Colonic mucosa (tissue), 4 donors: ENCODE measurements around the gene SEC16A. TPM values are rescaled to one million over a fixed set of nuclear protein-coding genes. Genes with fewer than 3 reads are reported as not detected.

Experiments used
- DNase-seq: peaks from one replicate; pipeline ENCODE4 v3.0.0-alpha.2; 2020
- H3K27ac ChIP-seq: fragments of 200-600 bp; one replicate; pipeline ENCODE4 v1.8.0; 2021
- H3K27me3 ChIP-seq: fragments of 200-600 bp; one replicate; pipeline ENCODE4 v1.8.0; 2021
- H3K36me3 ChIP-seq: fragments of 200-600 bp; one replicate; pipeline ENCODE4 v1.8.0; 2021
- H3K4me1 ChIP-seq: fragments of 200-600 bp; one replicate; pipeline ENCODE4 v1.8.0; 2021; ENCODE audit warnings: mild to moderate bottlenecking
- H3K4me3 ChIP-seq: fragments of 200-600 bp; one replicate; pipeline ENCODE4 v1.8.0; 2021
- H3K9ac ChIP-seq, 2 donors: one replicate each; pipeline ENCODE4 v1.7.0; 2013; ENCODE audit warnings: control low read depth in 2 of 2, low read depth in 2 of 2, low read length in 2 of 2
- H3K9me3 ChIP-seq: fragments of 200-600 bp; one replicate; pipeline ENCODE4 v1.8.0; 2021
- intact Hi-C: fragments of 100-400 bp; cut with DNase I; formaldehyde crosslinking; loops from one replicate; pipeline ENCODE4 v1.14.1; 2022
- total RNA-seq, 2 donors: library from RNA; stranded (reverse); fragmentation: NEBNext Ultra II Directional in 1 of 2; extraction: Animal tissue kit (Norgen Biotek cat#: 25700) in 1 of 2; gene quantifications; one replicate each; pipeline ENCODE4 v1.2.1, GENCODE V29; 2021
- TF ChIP-seq, protein P1 (sequence below): fragments of 200-600 bp; IDR thresholded peaks from one replicate; pipeline ENCODE4 v1.8.0; 2022; ENCODE audit warnings: antibody characterized with exemption, mild to moderate bottlenecking
- donor health status: healthy.
- donor health status: DM: no; HTN: no; CAD: no.
- donor health status: DM: no; HTN: no; CAD: no.

SEC16A gene
- total RNA-seq, 2 donors from 2014 or later = 66.2 to 104 TPM

GRCh38 chr9:136395345-136396218 lies 87.3 kb downstream of the SEC16A start:
- H3K27me3 ChIP-seq = no peaks in the 10 kb centered on the region
- no peak for DNase-seq
- H3K9me3 ChIP-seq = no peaks in the 10 kb centered on the region
- H3K9ac ChIP-seq = no peak overlapping the region
- peaks cover 6% of the 10 kb centered on the region for H3K36me3 ChIP-seq
- H3K4me3 ChIP-seq = no peak overlapping the region
- H3K4me1 ChIP-seq = peaks cover 15% of the 10 kb centered on the region
- intact Hi-C loops = no loop called here
- no peak overlapping the region for H3K27ac ChIP-seq
- TF ChIP-seq, protein P1, sequence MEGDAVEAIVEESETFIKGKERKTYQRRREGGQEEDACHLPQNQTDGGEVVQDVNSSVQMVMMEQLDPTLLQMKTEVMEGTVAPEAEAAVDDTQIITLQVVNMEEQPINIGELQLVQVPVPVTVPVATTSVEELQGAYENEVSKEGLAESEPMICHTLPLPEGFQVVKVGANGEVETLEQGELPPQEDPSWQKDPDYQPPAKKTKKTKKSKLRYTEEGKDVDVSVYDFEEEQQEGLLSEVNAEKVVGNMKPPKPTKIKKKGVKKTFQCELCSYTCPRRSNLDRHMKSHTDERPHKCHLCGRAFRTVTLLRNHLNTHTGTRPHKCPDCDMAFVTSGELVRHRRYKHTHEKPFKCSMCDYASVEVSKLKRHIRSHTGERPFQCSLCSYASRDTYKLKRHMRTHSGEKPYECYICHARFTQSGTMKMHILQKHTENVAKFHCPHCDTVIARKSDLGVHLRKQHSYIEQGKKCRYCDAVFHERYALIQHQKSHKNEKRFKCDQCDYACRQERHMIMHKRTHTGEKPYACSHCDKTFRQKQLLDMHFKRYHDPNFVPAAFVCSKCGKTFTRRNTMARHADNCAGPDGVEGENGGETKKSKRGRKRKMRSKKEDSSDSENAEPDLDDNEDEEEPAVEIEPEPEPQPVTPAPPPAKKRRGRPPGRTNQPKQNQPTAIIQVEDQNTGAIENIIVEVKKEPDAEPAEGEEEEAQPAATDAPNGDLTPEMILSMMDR = no peak

- no peaks in the 10 kb centered on the region for H3K27me3 ChIP-seq
- TF ChIP-seq, protein P1 = no peak
- no peak overlapping the region for H3K4me3 ChIP-seq
- no peak overlapping the region for H3K27ac ChIP-seq
- no peak for DNase-seq
- H3K9me3 ChIP-seq = no peaks in the 10 kb centered on the region
- H3K36me3 ChIP-seq = peaks cover 6% of the 10 kb centered on the region
- no peak overlapping the region for H3K9ac ChIP-seq
- intact Hi-C loops = no loop called here
- peaks cover 12% of the 10 kb centered on the region for H3K4me1 ChIP-seq
These were observed 87.9 kb downstream of the SEC16A start for GRCh38 chr9:136395020-136395340.

GRCh38 chr9:136394312-136395019 lies 88.4 kb downstream of the SEC16A start:
- no peak for DNase-seq
- intact Hi-C loops = no loop called here
- peaks cover 6% of the 10 kb centered on the region for H3K36me3 ChIP-seq
- H3K27me3 ChIP-seq = no peaks in the 10 kb centered on the region
- no peaks in the 10 kb centered on the region for H3K9me3 ChIP-seq
- no peak overlapping the region for H3K27ac ChIP-seq
- H3K9ac ChIP-seq = no peak overlapping the region
- peaks cover 12% of the 10 kb centered on the region for H3K4me1 ChIP-seq
- TF ChIP-seq, protein P1 = no peak
- no peak overlapping the region for H3K4me3 ChIP-seq

DNA sequence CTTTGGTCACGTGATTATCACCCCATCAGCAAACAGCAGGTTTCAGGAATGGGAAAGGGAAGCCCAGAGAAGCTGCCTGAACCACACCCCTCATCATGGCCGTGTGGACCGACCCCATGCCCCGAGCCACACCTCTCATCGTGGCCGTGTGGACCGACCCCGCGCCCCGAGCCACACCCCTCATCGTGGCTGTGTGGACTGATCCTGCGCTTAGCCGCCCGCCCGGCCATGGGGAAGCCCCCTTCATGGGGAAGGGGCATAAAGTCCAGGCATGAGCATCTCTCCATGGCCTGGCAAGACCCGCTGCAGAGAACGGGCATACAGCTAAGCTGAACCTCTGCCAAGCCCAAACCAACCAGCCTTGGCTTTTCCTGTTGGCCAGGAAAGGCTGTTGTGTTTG lies 89.3 kb downstream of the SEC16A start:
- intact Hi-C loops = no loop called here
- TF ChIP-seq, protein P1 = no peak
- Histone ChIP-seq H3K4me1 (peaks cover 12% of the 10 kb centered on the region), H3K9ac (no peak overlapping the region), H3K27me3 (no peaks in the 10 kb centered on the region), H3K27ac (no peak overlapping the region), H3K9me3 (no peaks in the 10 kb centered on the region), H3K4me3 (no peak overlapping the region), H3K36me3 (peaks cover 6% of the 10 kb centered on the region)
- DNase-seq = no peak

DNA sequence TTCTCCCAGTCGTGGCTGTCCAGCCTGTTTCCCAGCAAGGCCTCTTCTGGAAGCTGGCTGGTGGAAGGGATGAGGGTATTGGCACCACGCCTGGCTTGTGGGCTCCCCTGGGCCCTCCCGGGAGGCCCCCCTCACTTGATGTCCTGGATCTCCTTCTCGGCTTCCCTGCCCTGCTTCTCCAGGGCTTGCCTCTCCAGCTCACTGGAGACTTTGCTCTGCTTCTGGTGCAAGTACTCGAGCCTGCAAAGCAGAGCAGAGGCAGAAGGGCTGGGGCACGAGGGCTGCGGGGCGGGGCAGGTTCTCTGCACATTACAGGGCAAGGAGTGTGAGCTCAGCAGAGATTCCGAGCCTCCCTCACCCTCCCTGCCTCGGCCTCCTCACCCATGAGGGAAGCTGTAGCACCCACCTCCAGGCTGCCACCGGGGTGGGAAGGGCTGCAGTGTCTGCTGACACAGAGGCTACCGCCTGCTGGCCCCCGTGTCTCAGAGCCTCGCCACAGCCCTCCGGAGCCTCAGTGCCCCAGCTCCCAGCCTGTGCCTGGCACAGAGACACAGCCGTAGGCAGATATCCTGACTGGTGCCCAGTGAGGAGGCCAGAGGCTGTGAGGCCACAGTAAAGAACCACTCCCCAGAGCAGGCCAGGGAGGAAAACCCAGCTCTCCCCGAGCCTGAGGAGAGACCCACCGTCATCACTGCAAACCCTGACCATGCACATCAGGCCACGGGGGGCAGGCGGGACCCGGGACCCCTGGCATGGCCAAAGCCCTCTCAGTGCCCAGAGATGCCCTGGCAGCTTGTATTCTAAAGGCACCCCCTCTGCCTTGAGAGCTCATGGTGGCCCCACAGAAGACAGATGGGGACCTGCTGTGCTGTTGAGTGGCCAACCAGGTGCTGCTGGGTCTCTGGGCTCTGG lies 90.0 kb downstream of the SEC16A start:
- H3K27ac ChIP-seq = no peak overlapping the region
- H3K36me3 ChIP-seq = peaks cover 6% of the 10 kb centered on the region
- H3K9ac ChIP-seq = no peak overlapping the region
- no peak overlapping the region for H3K4me3 ChIP-seq
- intact Hi-C loops = no loop called here
- no peak for DNase-seq
- TF ChIP-seq, protein P1 = no peak
- no peaks in the 10 kb centered on the region for H3K27me3 ChIP-seq
- H3K4me1 ChIP-seq = peaks cover 12% of the 10 kb centered on the region
- H3K9me3 ChIP-seq = no peaks in the 10 kb centered on the region
